DMS114 treated with DMSO at 0.1 percent for 48 hours (cell line): ENCODE results near the gene C11orf21.

ENCODE experiments used
- DNase-seq: peaks from one replicate; lab custom pipeline; 2025; ENCODE audit not compliant: unreplicated experiment; lab: John Stamatoyannopoulos, UW

The C11orf21 gene

GRCh38 chr11:2272228-2272945 is 29.3 kb downstream of the C11orf21 start:
- no peak for DNase-seq

- DNase-seq: no peak
Observed at GRCh38 chr11:2271327-2272227, 30.1 kb downstream of the C11orf21 start.

DNA sequence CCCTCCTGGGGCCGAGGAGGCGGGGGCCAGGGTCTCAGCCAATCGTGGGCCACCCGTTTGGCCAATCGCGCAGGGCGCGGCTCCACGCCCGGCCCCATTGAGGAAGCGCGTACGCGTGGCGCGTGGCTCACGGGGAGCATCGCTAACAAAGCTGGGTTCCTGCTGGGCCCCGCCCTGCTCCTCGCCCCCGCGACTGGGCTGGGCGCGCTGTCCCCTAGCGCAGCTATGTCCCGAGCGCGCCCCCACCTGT is 30.7 kb downstream of the C11orf21 start:
- DNase-seq: no peak

GRCh38 chr11:2270322-2271076 is 31.2 kb downstream of the C11orf21 start, which contains the start of gene ASCL2:
Gene ASCL2 (minus strand): TSS chr11:2270588. CDS start chr11:2270332, 256 bp downstream.
- no peak for DNase-seq

GRCh38 chr11:2269601-2270321 is 32.0 kb downstream of the C11orf21 start:
- DNase-seq: peak; percentile 17

DNA sequence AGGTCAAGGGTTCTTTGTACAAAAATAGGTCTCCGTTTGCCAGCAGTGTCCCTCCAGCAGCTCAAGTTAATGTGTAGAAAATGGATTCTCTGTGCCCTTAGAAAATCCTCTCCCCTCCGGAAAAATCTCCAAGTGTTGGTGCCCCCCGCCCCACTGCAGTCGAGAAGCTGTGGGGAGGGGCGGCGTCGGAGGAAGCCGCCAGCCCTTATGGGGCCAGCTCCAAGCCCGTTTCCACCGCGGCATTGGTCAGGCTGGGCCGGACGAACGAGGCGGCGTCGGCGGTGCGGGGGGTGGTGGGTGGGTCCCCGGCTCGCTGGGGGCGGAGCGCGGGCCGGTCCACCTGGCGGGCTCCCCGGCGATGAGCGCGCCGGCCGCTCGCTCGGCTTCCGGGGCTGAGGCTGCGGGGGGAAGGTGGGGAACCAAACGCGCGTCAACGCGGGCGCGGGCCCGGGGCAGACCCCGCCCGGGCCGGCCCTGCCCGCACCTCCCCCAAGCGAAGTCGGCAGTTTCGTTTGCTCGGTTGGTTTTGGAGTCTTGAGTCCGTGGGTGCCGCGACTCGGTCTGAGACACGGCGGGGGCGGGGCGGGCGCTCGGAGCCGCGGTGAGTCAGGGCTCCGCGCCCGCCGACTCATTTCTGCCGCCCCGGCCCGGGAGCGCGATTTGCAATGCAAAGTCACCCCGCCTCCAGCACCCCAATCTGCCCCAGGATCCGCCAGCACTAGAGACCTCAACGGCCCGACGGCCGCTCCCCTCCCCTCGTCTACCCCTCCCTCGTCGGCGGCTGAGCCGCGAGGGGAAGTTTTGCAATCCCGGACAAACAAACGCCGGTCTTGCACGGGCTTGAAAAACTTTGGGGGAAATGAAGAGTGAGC is 32.8 kb downstream of the C11orf21 start:
- DNase-seq: no peak

GRCh38 chr11:2267851-2268728 is 33.6 kb downstream of the C11orf21 start:
- no peak for DNase-seq

- DNase-seq: no peak
Observed at GRCh38 chr11:2267306-2267850, 34.3 kb downstream of the C11orf21 start.

DNA sequence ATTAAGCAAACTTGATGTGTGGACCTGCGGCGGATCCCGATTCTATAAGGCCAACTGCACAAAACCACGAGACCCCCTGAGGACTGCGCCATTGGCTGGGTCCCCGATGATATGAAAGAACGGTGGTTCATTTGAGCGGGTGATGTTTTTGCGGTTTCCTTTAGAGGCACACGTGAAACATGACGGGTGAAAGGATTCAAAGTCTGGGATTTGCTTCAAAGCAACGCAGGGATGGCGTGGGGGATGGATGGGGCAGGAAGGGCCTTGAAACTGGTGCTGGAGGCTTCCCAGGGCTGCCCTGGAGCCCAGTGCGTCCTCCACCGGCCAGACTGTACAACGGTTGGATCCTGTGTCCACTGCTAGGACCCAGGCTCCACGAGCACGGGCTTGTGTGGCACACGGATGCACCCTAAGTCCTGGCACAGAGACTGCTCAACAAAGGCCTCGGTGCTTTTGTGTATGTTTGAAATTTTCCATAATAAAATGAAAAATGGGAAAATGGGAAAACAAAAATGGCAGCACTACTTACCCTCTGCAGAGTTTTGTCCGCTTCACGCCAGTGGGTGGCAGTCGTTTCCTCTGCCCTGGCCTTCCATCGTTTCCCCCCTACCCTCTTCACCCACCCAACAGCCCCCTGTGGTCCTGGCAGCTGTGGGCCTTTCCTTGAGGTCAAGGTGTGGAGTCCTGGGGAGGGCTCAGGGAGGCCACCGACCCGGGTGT is 35.0 kb downstream of the C11orf21 start:
- no peak for DNase-seq

- DNase-seq: no peak
Observed at GRCh38 chr11:2265854-2266585, 35.7 kb downstream of the C11orf21 start.

DNA sequence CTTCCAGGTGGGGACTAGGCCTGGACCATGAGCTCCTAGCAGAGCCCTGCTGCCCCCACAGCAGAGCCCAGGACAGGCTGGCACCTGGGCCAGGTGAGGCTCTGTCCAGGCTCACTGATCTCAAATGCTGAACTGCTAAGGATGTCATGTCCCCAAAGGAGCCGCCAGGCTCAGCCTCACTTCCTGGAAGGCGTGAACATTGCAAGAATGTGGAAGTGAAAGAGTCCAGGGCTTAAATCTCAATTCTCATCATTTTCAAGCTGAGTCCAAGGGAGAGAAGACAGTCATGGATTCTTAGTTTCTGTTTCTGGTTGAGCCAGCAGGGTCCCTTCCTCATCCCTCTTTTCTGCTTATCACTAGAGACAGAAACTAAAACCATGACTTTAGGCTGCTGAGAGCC is 36.3 kb downstream of the C11orf21 start:
- DNase-seq: no peak

GRCh38 chr11:2264366-2265053 is 37.2 kb downstream of the C11orf21 start:
- DNase-seq: no peak

DNA sequence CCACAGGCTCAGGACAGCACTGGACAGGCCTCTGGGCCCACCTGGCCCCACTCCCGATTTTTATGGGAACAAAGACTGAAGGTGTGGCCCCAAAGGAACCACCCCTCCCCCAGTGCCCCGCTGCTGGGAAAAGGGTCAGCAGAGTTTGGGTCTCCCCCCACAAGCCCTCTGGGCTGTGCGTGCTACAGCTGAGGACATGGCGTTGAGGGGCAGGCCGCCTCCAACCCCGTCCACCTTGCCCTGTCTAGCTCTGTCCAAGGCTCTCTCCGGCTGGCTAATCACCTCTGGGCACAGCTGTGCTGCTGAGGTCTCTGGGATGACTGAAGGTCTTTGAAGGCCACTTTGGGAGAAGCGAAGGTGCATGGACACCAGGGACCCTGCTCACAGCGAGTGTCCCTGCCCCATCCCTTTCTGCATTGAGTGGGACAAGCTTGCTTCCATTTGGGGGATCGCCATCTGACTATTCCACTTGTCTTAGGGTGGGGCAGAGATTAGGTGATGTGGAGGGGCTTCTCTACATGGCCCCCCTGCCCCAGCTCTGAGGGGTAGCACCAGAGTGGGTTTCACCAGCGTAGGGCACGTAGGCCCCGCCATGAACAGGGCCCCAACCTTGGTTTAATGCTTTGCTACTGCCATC is 37.9 kb downstream of the C11orf21 start:
- DNase-seq: no peak

GRCh38 chr11:2263071-2263565 is 38.6 kb downstream of the C11orf21 start:
- DNase-seq: no peak

DNA sequence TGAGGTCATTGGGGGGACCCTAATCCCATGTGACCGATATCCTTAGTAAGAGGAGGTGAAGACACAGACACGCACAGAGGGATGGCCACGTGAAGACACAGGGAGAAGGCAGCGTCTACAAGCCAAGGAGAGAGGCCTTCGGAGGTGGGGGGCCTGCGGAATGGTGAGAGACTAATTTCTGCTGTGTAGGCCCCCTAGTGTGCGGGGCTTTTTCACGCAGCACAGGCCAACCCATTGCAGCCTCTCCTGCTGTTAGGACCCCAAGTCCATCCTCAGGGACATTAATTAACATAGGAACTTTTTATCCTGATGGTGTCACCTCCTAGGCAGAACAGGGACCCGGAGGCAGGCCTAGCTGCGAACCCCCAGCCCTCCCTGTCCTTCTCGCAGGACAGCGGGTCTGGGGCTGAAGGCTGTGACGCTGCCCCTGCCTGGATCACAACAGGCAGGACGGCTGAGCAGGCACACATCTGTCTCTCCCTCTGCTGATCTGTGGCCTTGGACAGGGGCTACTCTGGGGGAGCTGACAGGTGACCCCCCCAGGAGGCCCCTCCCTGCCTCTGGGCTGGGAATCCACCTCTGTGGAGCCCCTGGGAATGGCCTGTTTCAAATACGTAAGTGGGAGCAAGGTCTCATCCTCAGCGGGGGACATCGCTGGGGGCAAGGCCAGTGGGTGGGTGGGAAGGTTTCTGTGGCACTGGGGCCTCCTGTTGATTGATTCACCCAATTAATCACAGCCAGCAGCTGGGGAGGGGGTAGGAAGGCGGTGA is 39.2 kb downstream of the C11orf21 start:
- DNase-seq: no peak
